Measurements from ENCODE around the gene SLC51A.

- no peak for TF ChIP-seq RAD21 (IDR thresholded peaks at IDR 0.05; ENCODE audit: low read depth)
- no peak for TF ChIP-seq REST (IDR thresholded peaks at IDR 0.05; ENCODE audit: low read depth)
- no peak for TF ChIP-seq ZBTB7A (IDR thresholded peaks at IDR 0.05; ENCODE audit: low read depth)
- no peak for TF ChIP-seq FOXM1 (IDR thresholded peaks at IDR 0.05; ENCODE audit: borderline replicate concordance, low read depth)
- TF ChIP-seq EGR1 (IDR thresholded peaks at IDR 0.05) = no peak
- TF ChIP-seq YY1 (IDR thresholded peaks at IDR 0.05; ENCODE audit: low read depth) = no peak
- TF ChIP-seq USF1 (IDR thresholded peaks at IDR 0.05) = no peak
- no peak for TF ChIP-seq MAX (IDR thresholded peaks at IDR 0.05)
- TF ChIP-seq EP300 (IDR thresholded peaks at IDR 0.05; ENCODE audit: borderline replicate concordance) = no peak
- no peak for TF ChIP-seq CEBPB (IDR thresholded peaks at IDR 0.05)
- no peak for TF ChIP-seq TAF1 (IDR thresholded peaks at IDR 0.05; ENCODE audit: low read depth)
- no peak for TF ChIP-seq NFIC (IDR thresholded peaks at IDR 0.05)
- no peak for TF ChIP-seq TEAD4 (IDR thresholded peaks at IDR 0.05)
- no peak for TF ChIP-seq CREB1 (IDR thresholded peaks at IDR 0.05; ENCODE audit: low read depth)
These were observed 47.5 kb downstream of the SLC51A start for GRCh38 chr3:196263819-196264218.

Measured in Ishikawa (cell line).